HG02970 (cell line): Measurements from ENCODE around the gene TRAK1.

ENCODE experiments used
- ATAC-seq: cut with Tn5 transposase; IDR thresholded peaks from one replicate; pipeline ENCODE4 v1.9.1; 2021; ENCODE audit warnings: mild to moderate bottlenecking, moderate library complexity, moderate number of reproducible peaks; ENCODE audit not compliant: unreplicated experiment, low FRiP score

The TRAK1 gene

GRCh38 chr3:42122261-42123011 lies 31.3 kb downstream of the TRAK1 start:
- ATAC-seq, result no peak

GRCh38 chr3:42123012-42123581 lies 31.9 kb downstream of the TRAK1 start:
- no peak for ATAC-seq

- no peak for ATAC-seq
These were observed 32.9 kb downstream of the TRAK1 start for GRCh38 chr3:42123824-42124658.

GRCh38 chr3:42127226-42127625 lies 36.1 kb downstream of the TRAK1 start:
- ATAC-seq, result no peak

GRCh38 chr3:42128526-42128925 lies 37.4 kb downstream of the TRAK1 start:
- ATAC-seq, result no peak

GRCh38 chr3:42129014-42129953 lies 38.1 kb downstream of the TRAK1 start:
- ATAC-seq, result no peak

- no peak for ATAC-seq
These were observed 38.8 kb downstream of the TRAK1 start for GRCh38 chr3:42130007-42130328.

GRCh38 chr3:42130329-42131070 lies 39.3 kb downstream of the TRAK1 start:
- ATAC-seq, result no peak

- ATAC-seq, result no peak
These were observed 42.5 kb downstream of the TRAK1 start for GRCh38 chr3:42133500-42134298.

GRCh38 chr3:42134867-42135464 lies 43.8 kb downstream of the TRAK1 start:
- ATAC-seq, result no peak

GRCh38 chr3:42139621-42140453 lies 48.7 kb downstream of the TRAK1 start:
- no peak for ATAC-seq

GRCh38 chr3:42140665-42141203 lies 49.6 kb downstream of the TRAK1 start:
- ATAC-seq, result no peak

- no peak for ATAC-seq
These were observed 52.3 kb downstream of the TRAK1 start for GRCh38 chr3:42143440-42143839.

GRCh38 chr3:42144209-42144608 lies 53.1 kb downstream of the TRAK1 start:
- ATAC-seq, result no peak

GRCh38 chr3:42148086-42148848 lies 57.1 kb downstream of the TRAK1 start:
- ATAC-seq, result no peak

- ATAC-seq, result no peak
These were observed 57.9 kb downstream of the TRAK1 start for GRCh38 chr3:42148982-42149432.

- no peak for ATAC-seq
These were observed 58.4 kb downstream of the TRAK1 start for GRCh38 chr3:42149532-42149931.
